GM11168 (cell line): ENCODE results near the gene VWF.
"Not testable (repeated sequence)": the region's sequence is repeated elsewhere in the genome, so short reads cannot be mapped to it uniquely, and the experiment has no call there.

Experiments used
- in situ Hi-C: fragments of 300-500 bp; cut with MboI; formaldehyde crosslinking; loops from one replicate; pipeline ENCODE4 v1.12.0; 2022; ENCODE audit warnings: low sequenced_read_pairs; ENCODE audit not compliant: unreplicated experiment

The VWF gene

DNA sequence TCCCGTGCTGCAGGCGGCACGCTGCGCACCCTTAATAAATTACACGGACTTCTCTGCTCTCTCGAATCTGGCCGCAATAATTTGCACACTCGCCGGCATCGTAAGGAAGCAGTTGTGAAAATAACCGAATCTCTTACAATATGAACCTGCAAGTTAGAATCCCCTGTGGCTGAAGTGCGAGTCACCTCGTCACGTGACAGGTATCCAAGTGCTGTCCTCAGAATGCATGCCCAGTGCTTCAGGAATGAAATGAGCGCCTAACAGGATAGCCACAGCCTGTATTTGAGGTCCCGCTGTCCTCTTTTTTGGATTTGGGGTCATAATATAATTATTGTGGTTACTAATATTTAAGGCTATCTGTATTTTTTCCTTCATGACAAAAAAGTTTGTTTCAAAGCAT, 82.0 kb downstream of the VWF start:
- in situ Hi-C loops, result loop anchor here (5.0 kb wide), 1 partner anchor 65 kb away; no protein-coding TSS in a partner anchor

DNA sequence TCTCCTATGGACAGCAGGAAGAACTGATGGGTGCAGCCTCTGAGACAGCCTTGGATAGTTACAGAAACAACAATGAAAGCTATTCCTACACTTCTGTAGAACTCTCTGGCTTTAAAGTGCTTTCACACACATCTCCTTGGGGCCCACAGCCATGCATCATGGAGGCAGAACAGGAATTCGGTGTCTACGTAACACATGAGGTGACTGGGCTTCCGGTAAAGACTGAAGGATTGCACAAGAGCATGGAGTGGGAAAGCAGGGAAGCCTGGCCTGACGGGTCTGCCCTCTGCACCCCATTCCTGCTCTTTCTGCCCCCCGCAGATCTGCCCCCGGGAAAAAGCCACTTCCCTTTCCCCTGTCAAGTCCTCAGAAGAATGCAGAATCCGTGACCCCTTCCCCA, 82.6 kb downstream of the VWF start:
- in situ Hi-C loops, result loop anchor here (5.0 kb wide), 1 partner anchor 65 kb away; no protein-coding TSS in a partner anchor

- in situ Hi-C loops, result loop anchor here (5.0 kb wide), 1 partner anchor 64 kb away; no protein-coding TSS in a partner anchor
These were observed 83.7 kb downstream of the VWF start for GRCh38 chr12:6040815-6041214.

- in situ Hi-C loops, result loop anchor here (5.0 kb wide), 1 partner anchor 63 kb away; no protein-coding TSS in a partner anchor
These were observed 84.4 kb downstream of the VWF start for GRCh38 chr12:6039894-6040601.

DNA sequence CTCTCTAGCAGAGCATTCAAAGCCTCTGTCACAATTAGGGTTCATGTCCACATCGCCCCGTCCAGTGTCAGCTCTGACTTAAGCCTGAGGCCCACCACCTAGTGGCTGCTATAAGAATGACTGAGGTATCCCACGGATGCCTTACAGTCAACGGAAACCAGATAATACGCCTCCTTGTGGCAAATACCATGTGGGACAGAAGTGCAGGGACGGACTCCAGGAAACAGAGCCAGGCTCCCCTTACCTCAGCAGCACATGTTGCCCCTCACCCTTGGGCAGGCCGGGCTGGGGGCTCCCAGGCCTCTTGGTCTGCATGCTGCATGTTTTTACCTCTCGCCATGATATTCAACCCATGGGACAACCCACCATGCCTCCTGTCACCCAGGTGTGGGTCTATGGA, 86.3 kb downstream of the VWF start:
- in situ Hi-C loops, result no loop called here

GRCh38 chr12:6037459-6037858, 87.0 kb downstream of the VWF start:
- in situ Hi-C loops, result no loop called here

DNA sequence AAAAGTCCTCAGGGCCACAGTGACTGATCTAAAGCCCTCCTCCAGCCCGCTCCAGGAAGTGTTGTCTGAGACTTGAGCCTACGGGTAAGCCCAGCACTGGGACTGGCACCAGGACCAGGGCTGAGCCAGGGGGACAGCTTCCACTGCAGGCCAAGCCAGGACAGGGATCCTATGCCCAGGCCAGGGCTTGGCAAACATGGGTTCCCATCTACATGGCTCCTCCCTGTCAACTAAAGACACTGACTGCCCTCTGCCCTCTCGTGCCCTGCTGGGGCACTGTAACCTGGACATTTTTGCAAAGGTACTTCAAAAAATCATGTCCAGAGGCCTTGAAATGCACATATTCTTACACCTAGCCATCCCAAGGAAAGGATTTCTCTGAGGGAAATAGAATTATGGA, 88.0 kb downstream of the VWF start:
- in situ Hi-C loops, result no loop called here

- in situ Hi-C loops, result no loop called here
These were observed 89.9 kb downstream of the VWF start for GRCh38 chr12:6034596-6034995.

DNA sequence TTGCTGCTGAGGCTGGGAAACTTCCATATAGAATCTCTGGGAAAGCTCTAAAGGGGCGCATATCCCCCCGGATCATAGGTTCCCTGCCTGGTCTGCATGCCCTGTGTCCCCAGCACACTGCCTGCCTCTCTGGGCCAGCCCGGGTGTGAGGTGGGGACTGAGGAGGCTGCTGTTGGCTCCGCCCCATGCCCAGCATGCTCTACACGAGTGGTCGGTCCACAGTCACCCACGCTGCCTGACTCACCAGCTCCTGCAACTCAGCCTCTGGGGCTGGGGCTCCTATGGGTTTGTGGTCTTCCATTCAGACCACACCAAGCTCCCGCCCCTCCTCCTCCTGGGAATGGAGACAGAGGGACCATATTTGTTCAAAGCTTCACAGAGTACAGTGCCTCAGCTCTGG, 90.9 kb downstream of the VWF start:
- in situ Hi-C loops, result no loop called here

GRCh38 chr12:6032726-6033125, 91.7 kb downstream of the VWF start:
- in situ Hi-C loops, result no loop called here

GRCh38 chr12:6031001-6031400, 93.5 kb downstream of the VWF start:
- in situ Hi-C loops, result no loop called here

DNA sequence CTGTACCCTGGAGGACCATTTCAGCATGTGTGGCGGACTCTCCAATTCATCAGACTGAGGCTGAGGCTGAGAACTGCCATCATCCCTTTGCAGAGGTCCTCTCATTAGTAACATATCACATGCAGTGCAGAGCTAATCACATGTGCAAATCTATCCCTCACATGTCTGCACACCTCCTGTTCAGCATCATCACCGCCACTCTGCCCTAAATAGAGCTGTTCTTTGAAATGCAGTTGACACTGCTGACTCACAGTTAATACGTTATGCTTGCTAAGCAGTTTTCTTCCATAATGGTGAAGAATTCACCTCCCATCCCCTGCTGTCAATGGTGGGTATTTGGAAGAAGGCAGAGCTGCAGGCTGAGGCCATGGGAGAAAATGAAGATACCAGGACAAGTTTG, 94.4 kb downstream of the VWF start:
- in situ Hi-C loops, result no loop called here

DNA sequence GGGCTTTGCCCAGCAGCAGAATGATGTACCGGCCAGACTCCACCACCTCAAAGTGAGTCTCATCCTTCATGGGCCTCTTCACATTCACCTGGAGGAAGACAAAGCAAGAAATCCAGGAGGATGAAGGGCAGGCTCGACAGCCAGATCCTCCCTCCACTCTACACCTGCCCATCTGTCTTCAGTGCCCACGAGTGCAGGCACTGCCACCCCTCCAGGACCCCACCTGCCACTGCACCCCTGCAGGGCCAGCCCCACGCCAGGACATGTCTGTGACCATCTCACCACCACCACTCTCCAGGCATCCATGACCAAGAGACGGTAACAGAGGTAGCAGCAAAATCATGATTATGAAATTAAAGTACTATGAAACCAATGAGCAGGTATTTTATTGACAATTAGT, 95.1 kb downstream of the VWF start:
- in situ Hi-C loops, result no loop called here

DNA sequence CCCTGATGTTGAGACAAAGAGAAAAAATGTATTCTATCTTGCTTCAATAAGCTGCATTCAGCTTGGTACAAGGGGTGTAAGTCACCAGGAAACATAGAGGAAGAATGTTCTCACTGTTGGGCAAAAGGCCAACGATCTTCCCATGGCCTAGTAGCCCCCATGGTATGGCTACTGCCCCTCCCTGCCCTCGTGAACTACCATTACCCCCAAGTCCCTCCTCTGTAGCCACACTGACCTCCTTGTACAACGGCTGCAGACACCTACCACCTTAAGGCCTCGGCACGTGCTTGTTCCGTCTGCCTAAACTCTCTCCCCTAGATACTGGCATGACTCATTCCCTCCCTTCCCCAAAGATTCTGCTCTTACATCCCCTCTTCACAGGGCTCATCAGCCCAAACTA, 97.5 kb downstream of the VWF start:
- in situ Hi-C loops, result no loop called here

GRCh38 chr12:6025703-6026298, 98.7 kb downstream of the VWF start:
- in situ Hi-C loops, result not testable (repeated sequence)

DNA sequence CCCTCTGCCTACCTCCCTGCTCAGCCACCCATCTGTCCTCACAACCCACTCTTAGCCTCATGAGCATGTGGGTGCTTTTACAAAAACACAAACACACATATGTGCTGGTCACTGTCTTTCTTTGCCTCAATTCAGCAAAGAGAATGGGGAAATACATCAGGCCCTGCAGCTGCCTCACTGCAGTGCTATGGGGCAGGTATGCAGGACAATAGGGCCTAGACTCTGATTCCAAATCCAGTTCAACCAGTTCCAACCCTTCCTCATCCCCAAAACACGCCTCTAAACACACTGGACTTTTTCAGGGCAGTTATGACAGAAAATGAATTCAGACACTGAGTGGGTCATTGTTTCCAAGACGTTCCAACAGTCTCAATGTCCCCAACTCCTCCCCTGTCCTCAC, 100.4 kb downstream of the VWF start:
- in situ Hi-C loops, result not testable (repeated sequence)

- in situ Hi-C loops, result no loop called here
These were observed 103.5 kb downstream of the VWF start for GRCh38 chr12:6020930-6021329.

DNA sequence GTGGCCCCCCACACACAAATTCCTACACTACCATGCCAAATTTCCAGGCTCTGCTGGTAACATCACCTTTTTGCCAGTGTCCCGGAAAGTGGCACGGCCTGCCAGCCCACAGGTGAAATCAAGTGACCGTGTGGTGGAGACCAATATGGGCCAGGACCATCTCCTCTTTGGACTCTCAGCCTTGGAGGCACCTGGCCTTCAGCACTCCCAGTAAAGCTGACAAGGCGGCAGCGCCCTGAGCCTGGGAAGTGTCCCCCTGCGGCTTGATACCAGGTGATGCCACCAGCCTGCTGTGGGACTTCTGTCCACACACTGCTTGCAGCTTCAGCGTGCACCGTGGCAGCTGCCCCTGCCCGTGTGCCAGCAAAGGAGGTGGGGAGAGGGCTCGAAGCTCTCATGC, 104.0 kb downstream of the VWF start:
- in situ Hi-C loops, result not testable (repeated sequence)

DNA sequence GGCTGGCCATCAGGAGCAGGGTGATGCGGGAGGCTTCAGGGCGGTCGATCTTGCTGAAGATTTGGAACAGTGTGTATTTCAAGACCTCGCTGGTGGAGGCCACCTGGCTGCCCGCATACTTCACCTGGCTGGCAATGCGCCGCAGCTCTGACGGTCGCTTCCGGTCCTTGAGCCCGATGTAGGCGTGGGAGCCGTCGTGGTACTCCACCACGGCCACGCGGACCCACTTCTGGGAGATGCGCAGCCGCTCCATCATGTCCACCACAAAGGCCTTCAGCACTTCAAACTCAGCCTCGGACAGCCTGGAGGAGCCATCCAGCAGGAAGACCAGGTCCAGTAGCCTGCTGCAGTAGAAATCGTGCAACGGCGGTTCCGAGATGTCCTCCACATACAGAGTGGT, 105.2 kb downstream of the VWF start:
- in situ Hi-C loops, result not testable (repeated sequence)

- in situ Hi-C loops, result no loop called here
These were observed 106.2 kb downstream of the VWF start for GRCh38 chr12:6018265-6018664.

- in situ Hi-C loops, result no loop called here
These were observed 107.7 kb downstream of the VWF start for GRCh38 chr12:6016756-6017155.

DNA sequence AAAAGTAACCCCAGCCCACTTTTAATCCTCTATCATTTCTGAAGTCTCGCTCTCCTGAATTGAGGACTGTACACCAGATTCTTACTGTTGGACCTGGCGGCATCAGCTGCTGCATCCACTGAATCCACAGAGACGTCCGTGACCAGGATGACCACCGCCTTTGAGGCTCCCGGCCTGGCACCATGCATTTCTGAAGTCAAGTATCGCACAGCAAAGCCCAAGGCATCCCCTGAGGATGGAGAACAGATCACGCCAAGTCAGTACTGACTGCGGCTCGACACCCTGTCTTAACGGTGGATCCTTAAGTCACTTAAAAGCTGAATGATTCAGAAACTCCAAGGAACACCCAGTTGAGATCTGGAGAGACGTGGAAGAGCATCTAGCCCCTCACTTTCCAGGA, 108.5 kb downstream of the VWF start:
- in situ Hi-C loops, result not testable (repeated sequence)
